NCI-H82 treated with DMSO at 0.1 percent for 48 hours (cell line): ENCODE results near the gene RFC2.
"Not testable (repeated sequence)": the region's sequence is repeated elsewhere in the genome, so short reads cannot be mapped to it uniquely, and the experiment has no call there.

Experiments
- DNase-seq: peaks from one replicate; lab custom pipeline; 2025; ENCODE audit not compliant: unreplicated experiment; lab: John Stamatoyannopoulos, UW

The RFC2 gene

GRCh38 chr7:74283858-74284447, 29.8 kb upstream of the RFC2 start:
- DNase-seq = no peak

GRCh38 chr7:74282748-74283459, 28.7 kb upstream of the RFC2 start:
- DNase-seq = no peak

GRCh38 chr7:74280985-74281384, 26.8 kb upstream of the RFC2 start:
- DNase-seq = no peak

- no peak for DNase-seq
Observed at GRCh38 chr7:74277636-74278035, 23.4 kb upstream of the RFC2 start.

GRCh38 chr7:74275401-74275881, 21.2 kb upstream of the RFC2 start:
- no peak for DNase-seq

- DNase-seq = no peak
Observed at GRCh38 chr7:74272305-74273038, 18.3 kb upstream of the RFC2 start.

GRCh38 chr7:74271742-74272141, 17.5 kb upstream of the RFC2 start:
- no peak for DNase-seq

GRCh38 chr7:74269757-74270277, 15.6 kb upstream of the RFC2 start:
- no peak for DNase-seq

- no peak for DNase-seq
Observed at GRCh38 chr7:74267756-74268565, 13.8 kb upstream of the RFC2 start.

- no peak for DNase-seq
Observed at GRCh38 chr7:74266191-74266963, 12.2 kb upstream of the RFC2 start.

GRCh38 chr7:74263399-74264120, 9.4 kb upstream of the RFC2 start:
- no peak for DNase-seq

- DNase-seq = no peak
Observed at GRCh38 chr7:74262639-74263398, 8.6 kb upstream of the RFC2 start.

- no peak for DNase-seq
Observed at GRCh38 chr7:74258639-74259038, 4.4 kb upstream of the RFC2 start.

GRCh38 chr7:74256491-74257408, 2.6 kb upstream of the RFC2 start:
- no peak for DNase-seq

GRCh38 chr7:74255461-74255860, 1.3 kb upstream of the RFC2 start:
- DNase-seq = not testable (repeated sequence)

- DNase-seq = no peak
Observed at GRCh38 chr7:74254858-74255379, 720 bp upstream of the RFC2 start.

GRCh38 chr7:74253835-74254128, 417 bp downstream of the RFC2 start:
- DNase-seq = no peak

- no peak for DNase-seq
Observed at GRCh38 chr7:74253331-74253730, 868 bp downstream of the RFC2 start.
